GM20000 (cell line): ENCODE results near the gene CPA5.

Source experiments
- DNase-seq: peaks from one replicate; pipeline ENCODE4 v3.0.0; 2012; ENCODE audit warnings: low spot score
- TF ChIP-seq, protein P1 (sequence below): IDR thresholded peaks from 2 replicates; pipeline ENCODE4 v1.5.1; 2012; ENCODE audit warnings: mild to moderate bottlenecking, control low read depth; ENCODE audit errors: extremely low read depth, missing control alignments

The CPA5 gene

DNA sequence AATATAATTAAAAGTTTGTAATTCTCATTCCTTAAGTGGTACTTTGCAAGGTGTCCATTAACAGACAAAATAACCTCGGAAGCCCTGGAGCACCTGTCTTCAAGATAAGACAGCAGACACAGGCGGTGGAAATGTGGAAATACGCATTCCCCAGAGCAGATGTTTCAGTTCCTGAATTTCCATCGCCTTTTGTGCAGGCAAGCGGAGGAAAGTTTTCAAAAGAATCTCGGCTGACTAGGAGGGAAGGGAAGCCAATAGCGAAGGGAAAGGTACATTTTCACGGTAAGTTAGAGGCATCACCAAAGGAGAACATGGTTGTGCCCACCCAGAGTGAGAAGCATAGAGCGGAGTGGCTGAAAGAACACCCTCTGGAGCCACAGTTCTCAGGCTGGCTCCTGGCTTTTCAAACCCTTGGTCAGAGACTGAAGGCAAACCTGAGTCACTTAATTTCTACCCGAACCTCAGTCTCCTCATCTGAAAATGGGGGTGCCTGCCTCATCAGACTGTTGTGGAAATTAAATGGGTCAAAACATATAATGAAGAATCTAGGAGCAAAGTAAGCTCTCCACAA, 49.3 kb downstream of the CPA5 start:
- TF ChIP-seq, protein P1, sequence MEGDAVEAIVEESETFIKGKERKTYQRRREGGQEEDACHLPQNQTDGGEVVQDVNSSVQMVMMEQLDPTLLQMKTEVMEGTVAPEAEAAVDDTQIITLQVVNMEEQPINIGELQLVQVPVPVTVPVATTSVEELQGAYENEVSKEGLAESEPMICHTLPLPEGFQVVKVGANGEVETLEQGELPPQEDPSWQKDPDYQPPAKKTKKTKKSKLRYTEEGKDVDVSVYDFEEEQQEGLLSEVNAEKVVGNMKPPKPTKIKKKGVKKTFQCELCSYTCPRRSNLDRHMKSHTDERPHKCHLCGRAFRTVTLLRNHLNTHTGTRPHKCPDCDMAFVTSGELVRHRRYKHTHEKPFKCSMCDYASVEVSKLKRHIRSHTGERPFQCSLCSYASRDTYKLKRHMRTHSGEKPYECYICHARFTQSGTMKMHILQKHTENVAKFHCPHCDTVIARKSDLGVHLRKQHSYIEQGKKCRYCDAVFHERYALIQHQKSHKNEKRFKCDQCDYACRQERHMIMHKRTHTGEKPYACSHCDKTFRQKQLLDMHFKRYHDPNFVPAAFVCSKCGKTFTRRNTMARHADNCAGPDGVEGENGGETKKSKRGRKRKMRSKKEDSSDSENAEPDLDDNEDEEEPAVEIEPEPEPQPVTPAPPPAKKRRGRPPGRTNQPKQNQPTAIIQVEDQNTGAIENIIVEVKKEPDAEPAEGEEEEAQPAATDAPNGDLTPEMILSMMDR, result no peak
- no peak for DNase-seq

DNA sequence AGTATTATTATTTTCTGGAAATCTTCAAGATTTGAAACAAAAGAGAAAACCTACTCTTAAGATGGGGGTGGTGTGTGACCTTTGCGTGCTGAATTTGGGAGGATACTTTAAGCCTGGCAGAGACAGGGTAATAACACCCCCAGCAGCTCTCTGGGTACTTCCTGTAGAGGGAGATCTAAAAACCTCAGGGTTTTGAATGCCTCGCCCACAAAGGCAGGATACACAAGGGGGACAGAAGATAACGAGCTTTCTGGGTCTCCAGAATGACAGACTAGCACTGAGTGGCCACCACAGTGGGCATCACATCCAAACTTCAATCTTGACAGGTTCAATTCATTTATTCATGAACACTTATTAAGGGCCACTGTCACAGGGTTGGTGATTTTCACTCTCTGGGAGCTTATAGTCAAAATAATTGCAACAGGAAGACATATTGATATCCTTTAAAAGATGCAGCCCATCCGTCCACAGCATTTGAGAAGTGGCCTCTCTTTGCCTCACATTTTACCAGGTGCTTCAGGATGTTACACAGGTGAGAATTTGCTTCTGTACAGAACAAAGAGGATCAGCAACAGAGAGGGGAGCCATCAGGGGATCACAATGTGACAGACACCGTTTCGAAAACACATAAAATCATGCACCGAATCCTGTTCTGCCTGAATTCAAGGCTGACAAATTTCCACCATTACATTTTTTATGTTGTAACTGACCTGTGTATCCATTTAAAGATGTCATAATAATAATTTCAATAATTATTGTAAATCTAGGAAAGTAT, 50.0 kb downstream of the CPA5 start:
- TF ChIP-seq, protein P1, result no peak
- no peak for DNase-seq

DNA sequence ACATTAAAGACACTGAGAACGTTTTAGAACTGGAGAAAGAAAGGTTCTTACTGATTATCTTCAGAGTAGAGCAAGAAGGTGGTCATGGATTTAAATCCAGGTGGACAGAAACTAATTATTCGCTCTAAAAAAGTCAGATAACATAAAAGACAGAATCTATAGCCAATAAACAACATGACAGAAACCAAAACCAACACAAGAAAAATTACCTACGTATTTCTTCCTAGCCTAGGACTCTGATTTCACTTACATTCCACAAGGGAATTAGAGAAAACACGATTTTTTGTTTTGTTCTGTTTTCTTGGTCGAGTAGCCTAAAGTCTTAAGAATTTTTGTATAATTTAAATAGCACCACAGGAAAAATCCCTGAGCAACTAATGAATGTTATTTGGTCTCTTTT, 50.8 kb downstream of the CPA5 start:
- DNase-seq, result no peak
- TF ChIP-seq, protein P1, result no peak

DNA sequence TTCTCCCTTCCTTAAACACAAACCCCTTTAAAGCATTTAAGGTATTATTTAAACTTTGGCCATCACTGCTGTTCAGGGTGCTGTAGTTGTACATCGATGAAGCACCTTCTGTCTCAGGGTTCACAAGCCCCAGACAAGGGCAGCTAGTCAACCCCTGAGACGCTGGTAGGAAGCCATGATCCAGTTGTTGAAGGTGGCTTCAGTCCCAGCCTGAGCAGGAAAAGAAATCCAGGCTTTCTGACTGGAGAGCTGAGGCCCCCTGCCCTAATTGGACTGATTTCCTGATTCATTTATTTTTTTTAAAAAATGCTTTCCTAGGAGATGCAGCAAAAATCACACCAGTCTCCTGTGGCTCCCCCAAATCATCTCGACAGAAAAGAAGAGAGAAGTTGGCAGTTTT, 51.5 kb downstream of the CPA5 start:
- no peak for DNase-seq
- TF ChIP-seq, protein P1, result no peak

DNA sequence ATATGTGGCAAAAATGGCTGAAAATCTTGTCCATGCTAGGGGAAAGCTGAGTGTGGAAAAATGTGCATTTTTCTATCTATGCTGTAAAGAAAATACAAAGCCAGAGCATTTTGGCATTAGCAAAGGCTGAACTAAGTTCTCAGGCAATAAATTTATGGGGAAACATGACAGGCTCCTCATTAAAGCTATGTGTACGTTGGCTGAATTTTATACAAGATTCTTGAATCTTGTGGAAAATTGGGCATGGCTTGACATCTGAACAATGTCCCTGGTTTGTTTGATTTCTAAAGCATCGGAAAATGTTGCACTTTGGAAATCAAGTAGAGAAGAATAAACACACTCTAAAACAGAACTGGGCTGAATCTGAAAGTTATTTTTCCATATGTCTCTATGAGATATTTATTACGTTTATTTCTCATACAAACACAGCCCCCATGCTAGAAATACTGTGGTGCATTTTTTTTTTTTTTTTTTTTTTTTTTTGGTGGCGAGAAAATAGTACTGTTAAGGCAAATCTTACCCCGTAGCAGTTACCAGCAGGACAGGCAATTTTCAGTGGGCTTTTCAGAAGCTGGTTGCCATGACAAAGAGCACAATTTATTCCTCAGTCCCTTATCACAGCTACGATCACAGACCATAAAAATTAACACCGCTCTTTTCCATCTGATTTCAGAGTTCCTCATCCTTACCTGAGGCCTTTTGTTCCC, 52.6 kb downstream of the CPA5 start:
- TF ChIP-seq, protein P1, result no peak

DNA sequence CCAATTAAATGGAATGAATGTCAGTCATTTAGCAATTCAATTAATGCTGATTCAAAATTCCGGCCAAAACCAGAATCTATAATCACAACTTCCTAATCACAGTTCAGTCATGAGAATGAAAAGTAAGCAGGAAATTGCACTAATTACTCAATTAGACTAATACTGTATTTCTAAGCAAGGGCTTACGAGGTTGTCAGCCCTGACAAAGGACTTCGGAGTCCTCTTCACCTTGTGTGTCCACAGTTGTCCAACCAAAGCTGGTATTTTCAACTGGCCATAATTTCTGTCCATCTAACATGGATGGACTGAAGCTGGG, 53.1 kb downstream of the CPA5 start:
- DNase-seq, result no peak
- TF ChIP-seq, protein P1, result no peak

More for the DNA sequence above, 52.6 kb downstream of the CPA5 start:
- no peak for DNase-seq

DNA sequence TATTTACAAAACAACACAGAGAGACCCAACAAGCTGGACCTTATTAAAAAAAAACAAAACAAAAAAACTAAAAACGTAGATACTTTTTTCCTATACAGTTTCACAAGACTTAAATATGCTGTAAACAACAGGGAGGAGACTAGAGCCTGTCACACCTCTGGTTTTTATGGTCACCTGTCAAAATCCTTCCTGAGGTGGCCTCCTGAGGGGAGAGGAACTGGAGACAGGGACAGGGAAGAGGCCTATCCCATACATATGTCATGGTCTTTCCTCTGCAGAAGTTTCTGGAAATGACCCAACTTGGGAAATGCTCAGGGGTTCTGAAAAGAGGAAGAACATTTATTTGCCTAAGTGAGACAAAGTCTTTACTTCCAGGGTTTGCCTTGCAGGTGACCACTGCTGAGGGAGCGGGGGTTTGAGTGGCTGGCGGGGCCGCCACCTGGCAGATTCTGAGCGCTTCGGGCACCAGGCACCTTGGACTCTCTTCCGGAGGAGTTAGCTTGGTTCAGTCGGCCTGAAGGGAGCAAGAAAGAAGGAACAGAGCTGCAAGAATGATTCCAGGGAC, 54.0 kb downstream of the CPA5 start:
- TF ChIP-seq, protein P1, result no peak
- no peak for DNase-seq
